PC-3 (cell line): Measurements from ENCODE around the gene SLC2A9. TPM values are rescaled to one million over a fixed set of nuclear protein-coding genes. Genes with fewer than 3 reads are reported as not detected.
A peak's percentile ranks its signal among the peaks of the same experiment; 100 is the strongest.

ENCODE experiments used
- ATAC-seq: fragments of 200-7000 bp; cut with Tn5 transposase; 2 replicates; pipeline ENCODE4 v1.9.1; 2020; ENCODE audit warnings: mild to moderate bottlenecking, moderate library complexity
- BruUV-seq: library from RNA; stranded (reverse); fragments of 400-500 nt; replicated peaks from 2 replicates; lab custom pipeline; 2021; lab: Mats Ljungman, UMichigan
- CTCF ChIA-PET: fragments of 300-600 bp; sonication (Branson Sonifier 250); formaldehyde crosslinking; loops from one replicate; lab custom pipeline; 2022; ENCODE audit warnings: antibody characterized with exemption; lab: Charles Lee
- POLR2A ChIA-PET: fragments of 300-600 bp; sonication (Branson Sonifier 250); formaldehyde crosslinking; loops from one replicate; lab custom pipeline; 2022; ENCODE audit warnings: antibody characterized with exemption; ENCODE audit not compliant: unreplicated experiment; lab: Charles Lee
- DNase-seq: peaks from one replicate; pipeline ENCODE4 v3.0.0-alpha.2; 2015
- H2AFZ ChIP-seq: fragments of 300-600 bp; sonication (generic); 2 replicates; pipeline ENCODE4 v1.6.0; 2016; ENCODE audit warnings: antibody characterized with exemption, low read length
- H3F3A ChIP-seq: fragments of 300-600 bp; sonication (generic); one replicate; pipeline ENCODE4 v1.6.0; 2017; ENCODE audit warnings: antibody characterized with exemption, low read length, control low read depth, mild to moderate bottlenecking; ENCODE audit not compliant: unreplicated experiment
- H3K27ac ChIP-seq: fragments of 300-600 bp; sonication (generic); 2 replicates; pipeline ENCODE4 v1.5.1; 2016; ENCODE audit warnings: mild to moderate bottlenecking, low read length
- H3K27me3 ChIP-seq: fragments of 300-600 bp; sonication (generic); 2 replicates; pipeline ENCODE4 v1.6.1; 2016; ENCODE audit warnings: low read length, mixed read lengths
- H3K36me3 ChIP-seq: fragments of 300-600 bp; sonication (generic); 2 replicates; pipeline ENCODE4 v1.6.1; 2016; ENCODE audit warnings: low read depth, mixed run types, low read length, mixed read lengths
- H3K4me1 ChIP-seq: fragments of 300-600 bp; sonication (generic); 2 replicates; pipeline ENCODE4 v1.5.1; 2016; ENCODE audit warnings: low read length; ENCODE audit not compliant: insufficient read depth
- H3K4me2 ChIP-seq: fragments of 300-600 bp; sonication (generic); 2 replicates; pipeline ENCODE4 v1.6.0; 2016; ENCODE audit warnings: low read length
- H3K4me3 ChIP-seq: fragments of 300-600 bp; sonication (generic); 2 replicates; pipeline ENCODE4 v1.5.1; 2016; ENCODE audit warnings: mild to moderate bottlenecking, low read length, mixed read lengths
- H3K79me2 ChIP-seq: fragments of 300-600 bp; sonication (generic); 2 replicates; pipeline ENCODE4 v1.6.1; 2017; ENCODE audit warnings: low read length, mixed read lengths
- H3K9ac ChIP-seq: fragments of 300-600 bp; sonication (generic); 2 replicates; pipeline ENCODE4 v1.6.0; 2016; ENCODE audit warnings: mild to moderate bottlenecking, low read length
- H3K9me2 ChIP-seq: fragments of 300-600 bp; sonication (generic); replicated peaks from 2 replicates; pipeline ENCODE4 v1.6.1; 2016; ENCODE audit warnings: mixed run types, low read length, mixed read lengths
- H3K9me3 ChIP-seq: fragments of 300-600 bp; sonication (generic); 2 replicates; pipeline ENCODE4 v1.6.1; 2016; ENCODE audit warnings: low read length, mixed read lengths
- H4K20me1 ChIP-seq: fragments of 300-600 bp; sonication (generic); 2 replicates; pipeline ENCODE4 v1.6.1; 2016; ENCODE audit warnings: low read length, mixed read lengths
- CTCF ChIP-seq: fragments of 300-600 bp; sonication (generic); conservative IDR thresholded peaks from 2 replicates; pipeline ENCODE4 v1.5.1; 2017; ENCODE audit warnings: antibody characterized with exemption, low read depth, mild to moderate bottlenecking, low read length
- EZH2 ChIP-seq: fragments of 300-600 bp; sonication (generic); IDR thresholded peaks from one replicate; pipeline ENCODE4 v1.6.1; 2017; ENCODE audit warnings: antibody characterized with exemption, mild to moderate bottlenecking, low read length; ENCODE audit not compliant: unreplicated experiment
- EZH2phosphoT487 ChIP-seq: fragments of 300-600 bp; sonication (generic); IDR thresholded peaks from 2 replicates; pipeline ENCODE4 v1.6.1; 2018; ENCODE audit warnings: mild to moderate bottlenecking, antibody characterized with exemption, low read length, borderline replicate concordance
- intact Hi-C: fragments of 100-400 bp; cut with micrococcal nuclease; formaldehyde crosslinking; loops from 2 replicates; pipeline ENCODE4 v1.9.0; 2023
- total RNA-seq: library from RNA; depleted of rRNA; stranded (reverse); fragments of >200 nt; gene quantifications from 2 replicates; pipeline ENCODE4 v1.2.3, GENCODE V29; 2014

SLC2A9 gene
- total RNA-seq, 1 experiment from 2014 or later = 0.11 TPM

GRCh38 chr4:9926586-9926985, 94.7 kb downstream of the SLC2A9 start:
- Histone ChIP-seq H3K27ac (no peak overlapping the region), H3K4me2 (no peak overlapping the region), H3K27me3 (no peaks in the 10 kb centered on the region), H2AFZ (no peak overlapping the region), H3F3A (no peaks in the 10 kb centered on the region), H3K9me3 (no peaks in the 10 kb centered on the region), H3K4me3 (no peak overlapping the region), H4K20me1 (no peaks in the 10 kb centered on the region), H3K9ac (no peak overlapping the region), H3K4me1 (no peaks in the 10 kb centered on the region), H3K9me2 (no peaks in the 10 kb centered on the region), H3K36me3 (no peaks in the 10 kb centered on the region), H3K79me2 (no peaks in the 10 kb centered on the region)
- BruUV-seq = no TSS peak
- ChIA-PET POLR2A (no interaction called here), CTCF (interaction anchor here (0.6 kb wide), 1 partner anchor 104 kb away, joined by 3 read pairs; no protein-coding TSS in a partner anchor)
- ATAC-seq = no peak
- no peak for DNase-seq
- TF ChIP-seq CTCF (no peak), EZH2phosphoT487 (no peak), EZH2 (no peak)
- intact Hi-C loops = no loop called here

- TF ChIP-seq EZH2phosphoT487 (no peak), CTCF (no peak), EZH2 (no peak)
Measured at GRCh38 chr4:9925750-9926439, 95.4 kb downstream of the SLC2A9 start.

GRCh38 chr4:9924750-9925149, 96.5 kb downstream of the SLC2A9 start:
- Histone ChIP-seq H3K27me3 (no peaks in the 10 kb centered on the region), H3K79me2 (no peaks in the 10 kb centered on the region), H2AFZ (no peak overlapping the region), H3K36me3 (no peaks in the 10 kb centered on the region), H3K9ac (no peak overlapping the region), H3F3A (no peaks in the 10 kb centered on the region), H3K9me3 (no peaks in the 10 kb centered on the region), H4K20me1 (no peaks in the 10 kb centered on the region), H3K27ac (no peak overlapping the region), H3K4me1 (no peaks in the 10 kb centered on the region), H3K9me2 (no peaks in the 10 kb centered on the region), H3K4me2 (no peak overlapping the region), H3K4me3 (no peak overlapping the region)
- ChIA-PET POLR2A (no interaction called here), CTCF (no interaction called here)
- intact Hi-C loops = no loop called here
- no TSS peak for BruUV-seq
- peak; percentile 30 for DNase-seq
- TF ChIP-seq EZH2phosphoT487 (no peak), CTCF (no peak), EZH2 (no peak)
- ATAC-seq = no peak

More at GRCh38 chr4:9925750-9926439, 95.4 kb downstream of the SLC2A9 start:
- Histone ChIP-seq H3F3A (no peaks in the 10 kb centered on the region), H3K9ac (no peak overlapping the region), H3K4me2 (no peak overlapping the region), H3K9me3 (no peaks in the 10 kb centered on the region), H3K79me2 (no peaks in the 10 kb centered on the region), H3K27ac (no peak overlapping the region), H3K9me2 (no peaks in the 10 kb centered on the region), H2AFZ (no peak overlapping the region), H3K27me3 (no peaks in the 10 kb centered on the region), H3K36me3 (no peaks in the 10 kb centered on the region), H3K4me3 (no peak overlapping the region), H4K20me1 (no peaks in the 10 kb centered on the region), H3K4me1 (no peaks in the 10 kb centered on the region)
- intact Hi-C loops = no loop called here
- CTCF ChIA-PET = interaction anchor here (0.6 kb wide), 1 partner anchor 103 kb away, joined by 3 read pairs; no protein-coding TSS in a partner anchor
- ATAC-seq (no peak), DNase-seq (no peak)
- no TSS peak for BruUV-seq
- POLR2A ChIA-PET = no interaction called here
